Mucosa of descending colon (tissue), 3 donors: ENCODE measurements around the gene AGAP1. TPM values are rescaled to one million over a fixed set of nuclear protein-coding genes. Genes with fewer than 3 reads are reported as not detected.

Source experiments
- ATAC-seq: fragments of 200-7000 bp; cut with Tn5 transposase; one replicate; pipeline ENCODE4 v1.9.1; 2020; ENCODE audit warnings: mild to moderate bottlenecking, moderate library complexity
- DNase-seq, 3 donors: peaks; one replicate each; pipeline ENCODE4 v3.0.0-alpha.2; 2020
- H3K36me3 ChIP-seq: fragments of 200-600 bp; one replicate; pipeline ENCODE4 v1.8.0; 2021; ENCODE audit warnings: low read depth, mild to moderate bottlenecking
- H3K4me1 ChIP-seq: fragments of 200-600 bp; one replicate; pipeline ENCODE4 v1.8.0; 2021; ENCODE audit warnings: low read depth, mild to moderate bottlenecking
- H3K4me3 ChIP-seq: fragments of 200-600 bp; one replicate; pipeline ENCODE4 v1.8.0; 2021; ENCODE audit warnings: mild to moderate bottlenecking
- H3K9me3 ChIP-seq: fragments of 200-600 bp; one replicate; pipeline ENCODE4 v1.8.0; 2021; ENCODE audit warnings: mild to moderate bottlenecking
- CTCF ChIP-seq: fragments of 200-600 bp; IDR thresholded peaks from one replicate; pipeline ENCODE4 v1.8.0; 2022; ENCODE audit warnings: antibody characterized with exemption, mild to moderate bottlenecking
- intact Hi-C, 2 donors: fragments of 100-400 bp; cut with DNase I in 1 of 2; cut with micrococcal nuclease in 1 of 2; formaldehyde crosslinking; loops; one replicate each; pipeline versions ENCODE4 v1.11.0 to v1.11.1; 2022; cut with DNase I, micrococcal nuclease
- total RNA-seq, 3 donors: library from RNA; stranded (reverse); fragmentation: NEBNext Ultra II Directional in 2 of 3; extraction: Animal tissue kit (Norgen Biotek cat#: 25700) in 2 of 3; gene quantifications; one replicate each; pipeline versions ENCODE4 v1.2.1 to v1.2.4, GENCODE V29; 2021 to 2023
- donor health status: DM: no; HTN: no; CAD: no; lungs with moderate emphysema.
- donor health status: DM: no; HTN: no; CAD: no.
- donor health status: DM: no; HTN: yes; CAD: no.

Gene AGAP1
- total RNA-seq, 3 donors from 2014 or later, result 68.1 to 112 (median 88.9) TPM

GRCh38 chr2:236164925-236165841 is 671.3 kb downstream of the AGAP1 start:
- ATAC-seq, result no peak
- TF ChIP-seq CTCF, result no peak
- Histone ChIP-seq H3K4me1 (peaks cover 49% of the 10 kb centered on the region), H3K4me3 (no peak overlapping the region), H3K9me3 (no peaks in the 10 kb centered on the region), H3K36me3 (no peaks in the 10 kb centered on the region)
- intact Hi-C loops, result no loop called here
- DNase-seq, result no peak

GRCh38 chr2:236165842-236166795 is 672.3 kb downstream of the AGAP1 start:
- intact Hi-C loops, result no loop called here
- Histone ChIP-seq H3K9me3 (no peaks in the 10 kb centered on the region), H3K4me3 (no peak overlapping the region), H3K36me3 (no peaks in the 10 kb centered on the region), H3K4me1 (peaks cover 49% of the 10 kb centered on the region)
- ATAC-seq (no peak), DNase-seq (no peak)
- TF ChIP-seq CTCF, result no peak

DNA sequence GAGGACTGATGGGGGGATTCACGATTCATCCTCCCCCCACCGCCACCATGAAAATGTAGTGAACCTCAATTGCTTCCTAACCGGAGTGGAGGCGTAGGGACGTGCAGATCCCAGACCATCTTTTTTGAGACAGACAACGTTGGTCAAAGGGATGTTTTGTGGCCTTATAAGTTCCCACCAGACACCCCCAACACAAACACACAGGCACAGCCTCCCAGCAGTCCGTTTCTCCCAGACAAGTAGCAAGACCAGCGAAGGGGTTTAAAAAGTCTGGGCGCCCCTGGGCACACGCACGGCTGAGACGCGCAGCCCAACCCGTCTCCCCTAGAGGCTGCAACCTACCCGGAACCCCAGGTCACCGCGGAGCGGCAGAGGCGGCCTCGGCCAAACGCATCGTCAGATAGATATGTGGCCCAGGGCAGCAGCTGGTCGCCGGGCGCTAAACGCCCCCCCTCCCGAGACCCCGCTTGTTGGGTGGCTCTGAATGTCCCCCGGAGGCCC is 673.0 kb downstream of the AGAP1 start:
- Histone ChIP-seq H3K36me3 (no peaks in the 10 kb centered on the region), H3K9me3 (no peaks in the 10 kb centered on the region), H3K4me3 (no peak overlapping the region), H3K4me1 (peaks cover 49% of the 10 kb centered on the region)
- ATAC-seq (no peak), DNase-seq (no peak)
- TF ChIP-seq CTCF, result no peak
- intact Hi-C loops, result no loop called here

DNA sequence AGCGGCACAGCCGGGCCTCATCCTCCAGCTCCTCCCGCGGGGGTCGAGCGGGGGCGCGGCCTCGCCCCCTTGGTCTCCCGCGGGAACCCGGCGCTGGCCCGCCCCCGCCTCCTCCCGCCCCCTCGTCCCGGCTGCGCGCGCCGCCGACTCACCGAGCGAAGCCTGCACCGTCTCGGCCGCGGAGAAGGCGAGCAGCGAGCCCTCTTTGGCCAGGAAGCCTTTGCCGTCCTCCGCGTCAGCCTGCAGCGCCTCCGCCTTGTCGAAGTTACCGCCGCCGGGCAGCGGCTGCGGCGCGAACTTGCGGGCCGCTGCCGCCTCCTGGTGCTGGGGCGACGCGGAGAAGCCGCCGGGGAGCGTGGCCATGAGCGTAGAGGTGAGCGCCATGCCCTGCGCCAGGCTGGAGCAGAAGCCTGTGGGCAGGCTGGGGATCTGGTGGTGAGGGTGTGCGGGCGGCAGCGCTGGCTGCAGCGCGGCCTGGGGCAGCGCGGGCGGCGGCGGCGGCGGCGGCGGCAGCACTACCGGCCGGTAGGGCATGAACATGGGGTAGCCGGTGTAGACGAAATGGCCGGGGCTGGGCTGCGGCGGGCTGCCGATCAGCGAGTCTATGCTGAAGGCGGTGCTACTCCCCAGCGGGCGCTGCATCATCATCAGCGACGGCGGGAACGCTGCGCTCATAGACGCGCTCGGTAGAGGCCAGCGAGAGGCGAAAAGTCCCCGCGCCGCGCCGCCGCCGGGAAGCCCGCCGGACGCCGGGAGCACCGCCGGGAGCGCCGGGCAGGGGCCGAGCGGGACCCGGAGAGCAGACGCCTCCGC is 673.7 kb downstream of the AGAP1 start:
- no peak for TF ChIP-seq CTCF
- Histone ChIP-seq H3K4me3 (no peak overlapping the region), H3K4me1 (peaks cover 49% of the 10 kb centered on the region), H3K36me3 (no peaks in the 10 kb centered on the region), H3K9me3 (no peaks in the 10 kb centered on the region)
- DNase-seq (no peak), ATAC-seq (peak; percentile 50)
- intact Hi-C loops, result no loop called here
